PC-3 (cell line): ENCODE measurements around the gene PPIP5K1.

ENCODE experiments used
- EZH2 ChIP-seq: fragments of 300-600 bp; sonication (generic); IDR thresholded peaks from one replicate; pipeline ENCODE4 v1.6.1; 2017; ENCODE audit warnings: antibody characterized with exemption, mild to moderate bottlenecking, low read length; ENCODE audit not compliant: unreplicated experiment
- EZH2phosphoT487 ChIP-seq: fragments of 300-600 bp; sonication (generic); IDR thresholded peaks from 2 replicates; pipeline ENCODE4 v1.6.1; 2018; ENCODE audit warnings: mild to moderate bottlenecking, antibody characterized with exemption, low read length, borderline replicate concordance
- TF ChIP-seq, protein P1 (sequence below): fragments of 300-600 bp; sonication (generic); conservative IDR thresholded peaks from 2 replicates; pipeline ENCODE4 v1.5.1; 2017; ENCODE audit warnings: antibody characterized with exemption, low read depth, mild to moderate bottlenecking, low read length

DNA sequence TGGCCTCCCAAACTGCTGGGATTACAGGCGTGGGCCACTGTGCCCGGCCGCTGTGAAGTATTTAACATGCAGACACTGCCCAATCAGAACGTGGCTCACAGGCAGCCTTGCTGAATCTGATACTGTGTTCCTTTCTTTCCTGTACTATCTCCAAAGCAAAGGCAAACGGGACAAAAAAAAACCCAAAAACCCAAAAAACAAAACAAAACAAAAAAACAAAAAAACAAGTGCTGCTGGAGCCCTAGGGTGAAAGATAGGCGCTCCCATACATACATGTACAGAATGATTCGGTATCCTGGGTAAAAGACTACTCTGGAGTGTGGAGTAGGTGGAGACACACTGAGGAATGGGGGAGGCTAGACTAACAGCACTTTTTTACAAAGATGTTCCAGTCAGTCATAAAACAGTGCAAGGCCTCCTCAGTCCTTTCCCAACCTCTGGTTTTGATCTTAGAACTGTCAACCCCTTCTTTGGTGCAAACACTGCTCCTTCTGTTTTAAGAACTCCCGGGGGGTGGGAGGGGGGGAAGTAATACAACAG is 80.3 kb downstream of the PPIP5K1 start:
- TF ChIP-seq, protein P1, sequence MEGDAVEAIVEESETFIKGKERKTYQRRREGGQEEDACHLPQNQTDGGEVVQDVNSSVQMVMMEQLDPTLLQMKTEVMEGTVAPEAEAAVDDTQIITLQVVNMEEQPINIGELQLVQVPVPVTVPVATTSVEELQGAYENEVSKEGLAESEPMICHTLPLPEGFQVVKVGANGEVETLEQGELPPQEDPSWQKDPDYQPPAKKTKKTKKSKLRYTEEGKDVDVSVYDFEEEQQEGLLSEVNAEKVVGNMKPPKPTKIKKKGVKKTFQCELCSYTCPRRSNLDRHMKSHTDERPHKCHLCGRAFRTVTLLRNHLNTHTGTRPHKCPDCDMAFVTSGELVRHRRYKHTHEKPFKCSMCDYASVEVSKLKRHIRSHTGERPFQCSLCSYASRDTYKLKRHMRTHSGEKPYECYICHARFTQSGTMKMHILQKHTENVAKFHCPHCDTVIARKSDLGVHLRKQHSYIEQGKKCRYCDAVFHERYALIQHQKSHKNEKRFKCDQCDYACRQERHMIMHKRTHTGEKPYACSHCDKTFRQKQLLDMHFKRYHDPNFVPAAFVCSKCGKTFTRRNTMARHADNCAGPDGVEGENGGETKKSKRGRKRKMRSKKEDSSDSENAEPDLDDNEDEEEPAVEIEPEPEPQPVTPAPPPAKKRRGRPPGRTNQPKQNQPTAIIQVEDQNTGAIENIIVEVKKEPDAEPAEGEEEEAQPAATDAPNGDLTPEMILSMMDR, result no peak
- TF ChIP-seq EZH2phosphoT487 (no peak), EZH2 (no peak)
